ENCODE measurements around the gene AMOTL1. TPM values are rescaled to one million over a fixed set of nuclear protein-coding genes. Genes with fewer than 3 reads are reported as not detected.

The AMOTL1 gene
- total RNA-seq, 1 experiment from 2014 or later, result 32.6 TPM

DNA sequence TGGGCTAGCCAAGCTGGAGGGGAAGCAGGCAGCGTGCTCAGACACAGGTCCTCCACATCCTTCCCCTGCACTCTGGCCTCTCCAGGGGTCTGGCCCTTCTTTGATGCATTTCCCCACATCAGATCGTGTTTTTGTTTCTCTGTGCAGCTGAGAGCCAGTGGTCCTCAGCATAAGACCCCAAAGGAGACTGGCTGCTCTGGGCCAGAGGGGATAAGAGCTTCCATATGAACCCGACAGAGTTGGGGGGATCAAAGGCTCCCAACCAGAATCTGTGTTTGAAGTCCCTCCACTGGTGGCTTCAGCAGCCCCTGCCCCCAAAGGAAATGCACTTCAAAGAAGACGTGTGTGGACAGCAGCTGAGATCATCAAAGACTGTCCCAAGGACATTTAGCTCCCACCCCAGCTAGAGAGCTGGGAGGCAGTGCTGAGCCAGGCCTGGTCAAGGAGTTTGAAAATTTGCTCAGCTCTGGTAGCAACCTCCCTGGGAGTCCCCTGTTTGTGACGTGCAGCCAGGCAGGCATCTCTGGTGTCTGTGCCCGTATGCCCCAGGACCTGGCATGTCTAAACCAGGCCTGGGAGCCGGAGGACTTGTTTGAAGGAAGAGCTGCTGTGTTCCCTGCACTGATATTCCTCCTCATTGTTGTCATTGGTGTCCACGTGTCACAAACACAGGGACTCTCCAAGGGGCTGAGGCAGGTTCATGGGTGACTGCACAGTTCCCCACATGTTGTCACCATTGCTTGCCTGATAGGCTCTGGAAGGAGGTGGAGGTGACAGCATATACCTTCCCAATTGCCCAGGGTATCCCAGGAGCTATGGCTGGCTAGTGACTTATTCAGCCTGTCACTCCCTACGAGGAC lies 99.0 kb downstream of the AMOTL1 start:
- H3K27ac ChIP-seq (ENCODE audit: low read length), result no peak overlapping the region
- peaks cover 49% of the 10 kb centered on the region for H3K36me3 ChIP-seq (ENCODE audit: low read depth, low read length)
- H2AFZ ChIP-seq (ENCODE audit: low read length), result no peak overlapping the region
- H3K4me3 ChIP-seq (ENCODE audit: low read length), result no peak overlapping the region
- no peaks in the 10 kb centered on the region for H3F3A ChIP-seq (ENCODE audit: low read length, unreplicated experiment)
- no peak for DNase-seq
- BruUV-seq (replicated peaks), result no TSS peak
- no peak overlapping the region for H3K9ac ChIP-seq (ENCODE audit: low read length)
- H3K9me3 ChIP-seq (ENCODE audit: low read length), result no peaks in the 10 kb centered on the region
- ChIA-PET CTCF (no interaction called here), POLR2A (ENCODE audit: unreplicated experiment) (no interaction called here)
- TF ChIP-seq, protein P1, sequence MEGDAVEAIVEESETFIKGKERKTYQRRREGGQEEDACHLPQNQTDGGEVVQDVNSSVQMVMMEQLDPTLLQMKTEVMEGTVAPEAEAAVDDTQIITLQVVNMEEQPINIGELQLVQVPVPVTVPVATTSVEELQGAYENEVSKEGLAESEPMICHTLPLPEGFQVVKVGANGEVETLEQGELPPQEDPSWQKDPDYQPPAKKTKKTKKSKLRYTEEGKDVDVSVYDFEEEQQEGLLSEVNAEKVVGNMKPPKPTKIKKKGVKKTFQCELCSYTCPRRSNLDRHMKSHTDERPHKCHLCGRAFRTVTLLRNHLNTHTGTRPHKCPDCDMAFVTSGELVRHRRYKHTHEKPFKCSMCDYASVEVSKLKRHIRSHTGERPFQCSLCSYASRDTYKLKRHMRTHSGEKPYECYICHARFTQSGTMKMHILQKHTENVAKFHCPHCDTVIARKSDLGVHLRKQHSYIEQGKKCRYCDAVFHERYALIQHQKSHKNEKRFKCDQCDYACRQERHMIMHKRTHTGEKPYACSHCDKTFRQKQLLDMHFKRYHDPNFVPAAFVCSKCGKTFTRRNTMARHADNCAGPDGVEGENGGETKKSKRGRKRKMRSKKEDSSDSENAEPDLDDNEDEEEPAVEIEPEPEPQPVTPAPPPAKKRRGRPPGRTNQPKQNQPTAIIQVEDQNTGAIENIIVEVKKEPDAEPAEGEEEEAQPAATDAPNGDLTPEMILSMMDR (conservative IDR thresholded peaks at IDR 0.05; ENCODE audit: low read depth, low read length), result no peak
- no peaks in the 10 kb centered on the region for H3K4me1 ChIP-seq (ENCODE audit: insufficient read depth, low read length)
- no peaks in the 10 kb centered on the region for H3K9me2 ChIP-seq (replicated peaks; ENCODE audit: low read length)
- H4K20me1 ChIP-seq (ENCODE audit: low read length), result no peaks in the 10 kb centered on the region
- intact Hi-C loops (cut with micrococcal nuclease), result no loop called here
- H3K4me2 ChIP-seq (ENCODE audit: low read length), result no peak overlapping the region
- no peaks in the 10 kb centered on the region for H3K27me3 ChIP-seq (ENCODE audit: low read length)
- no peaks in the 10 kb centered on the region for H3K79me2 ChIP-seq (ENCODE audit: low read length)
- no peak for ATAC-seq

DNA sequence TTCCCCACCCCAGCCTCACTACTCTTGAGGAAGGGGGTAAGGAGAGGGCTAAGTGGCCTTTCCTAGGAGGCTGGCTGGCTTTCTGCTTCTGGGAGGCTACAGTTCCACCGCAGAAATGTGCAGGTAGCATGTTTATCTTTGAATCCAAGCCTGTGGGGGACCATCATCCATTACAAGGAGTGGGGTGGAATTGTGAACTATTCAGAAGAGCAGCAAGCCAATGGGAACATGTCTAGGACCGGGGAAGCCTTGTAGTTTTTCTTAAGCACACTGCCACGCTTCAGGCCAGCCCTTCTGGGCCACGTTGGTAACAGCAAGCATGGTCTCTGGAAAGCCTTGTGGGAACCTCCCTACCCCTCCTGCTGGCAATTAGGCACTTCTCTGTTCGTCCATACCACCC lies 100.3 kb downstream of the AMOTL1 start:
- ChIA-PET POLR2A (ENCODE audit: unreplicated experiment) (no interaction called here), CTCF (no interaction called here)
- Histone ChIP-seq H3F3A (ENCODE audit: low read length, unreplicated experiment) (no peaks in the 10 kb centered on the region), H4K20me1 (ENCODE audit: low read length) (no peaks in the 10 kb centered on the region), H3K4me2 (ENCODE audit: low read length) (no peak overlapping the region), H3K9me2 (replicated peaks; ENCODE audit: low read length) (no peaks in the 10 kb centered on the region), H3K4me1 (ENCODE audit: insufficient read depth, low read length) (no peaks in the 10 kb centered on the region), H3K9me3 (ENCODE audit: low read length) (no peaks in the 10 kb centered on the region), H3K36me3 (ENCODE audit: low read depth, low read length) (peaks cover 45% of the 10 kb centered on the region), H3K27ac (ENCODE audit: low read length) (no peak overlapping the region), H3K9ac (ENCODE audit: low read length) (no peak overlapping the region), H3K4me3 (ENCODE audit: low read length) (no peak overlapping the region), H3K27me3 (ENCODE audit: low read length) (no peaks in the 10 kb centered on the region), H2AFZ (ENCODE audit: low read length) (no peak overlapping the region), H3K79me2 (ENCODE audit: low read length) (no peaks in the 10 kb centered on the region)
- ATAC-seq, result no peak
- TF ChIP-seq EZH2 (IDR thresholded peaks at IDR 0.05; ENCODE audit: low read length, unreplicated experiment) (no peak), EZH2phosphoT487 (IDR thresholded peaks at IDR 0.05; ENCODE audit: borderline replicate concordance, low read length) (no peak)
- TF ChIP-seq, protein P1 (conservative IDR thresholded peaks at IDR 0.05; ENCODE audit: low read depth, low read length), result no peak
- BruUV-seq (replicated peaks), result no TSS peak
- no peak for DNase-seq
- intact Hi-C loops (cut with micrococcal nuclease), result no loop called here

DNA sequence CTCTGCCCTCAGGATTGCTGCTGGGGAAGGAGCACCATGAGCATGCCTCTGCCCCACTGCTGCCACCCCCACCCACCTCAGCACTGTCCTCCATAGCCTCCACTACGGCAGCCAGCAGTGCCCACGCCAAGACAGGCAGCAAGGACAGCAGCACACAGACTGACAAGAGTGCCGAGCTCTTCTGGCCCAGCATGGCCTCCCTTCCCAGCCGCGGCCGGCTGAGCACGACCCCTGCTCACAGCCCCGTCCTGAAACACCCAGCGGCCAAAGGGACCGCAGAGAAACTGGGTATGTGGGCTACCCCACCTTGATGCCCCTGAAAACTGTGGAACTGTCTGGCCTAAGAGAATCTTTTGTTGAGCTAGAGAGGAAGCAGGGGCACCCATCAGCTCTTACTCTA lies 101.0 kb downstream of the AMOTL1 start:
- POLR2A ChIA-PET (ENCODE audit: unreplicated experiment), result no interaction called here
- no peak for ATAC-seq
- TF ChIP-seq EZH2 (IDR thresholded peaks at IDR 0.05; ENCODE audit: low read length, unreplicated experiment) (no peak), EZH2phosphoT487 (IDR thresholded peaks at IDR 0.05; ENCODE audit: borderline replicate concordance, low read length) (no peak)
- TF ChIP-seq, protein P1 (conservative IDR thresholded peaks at IDR 0.05; ENCODE audit: low read depth, low read length), result no peak

More for the DNA sequence above, 101.0 kb downstream of the AMOTL1 start:
- Histone ChIP-seq H4K20me1 (ENCODE audit: low read length) (no peaks in the 10 kb centered on the region), H3K27ac (ENCODE audit: low read length) (no peak overlapping the region), H3K9me2 (replicated peaks; ENCODE audit: low read length) (no peaks in the 10 kb centered on the region), H3K27me3 (ENCODE audit: low read length) (no peaks in the 10 kb centered on the region), H3K4me3 (ENCODE audit: low read length) (no peak overlapping the region), H2AFZ (ENCODE audit: low read length) (no peak overlapping the region), H3K9me3 (ENCODE audit: low read length) (no peaks in the 10 kb centered on the region), H3K9ac (ENCODE audit: low read length) (no peak overlapping the region), H3K36me3 (ENCODE audit: low read depth, low read length) (peaks cover 45% of the 10 kb centered on the region), H3K4me1 (ENCODE audit: insufficient read depth, low read length) (no peaks in the 10 kb centered on the region), H3K79me2 (ENCODE audit: low read length) (no peaks in the 10 kb centered on the region), H3K4me2 (ENCODE audit: low read length) (no peak overlapping the region), H3F3A (ENCODE audit: low read length, unreplicated experiment) (no peaks in the 10 kb centered on the region)
- intact Hi-C loops (cut with micrococcal nuclease), result no loop called here
- CTCF ChIA-PET, result no interaction called here
- no TSS peak for BruUV-seq (replicated peaks)
- DNase-seq, result no peak
